NCI-H146 treated with DMSO at 0.1 percent for 48 hours (cell line): ENCODE results near the gene ZNF700.
"Not testable (repeated sequence)": the region's sequence is repeated elsewhere in the genome, so short reads cannot be mapped to it uniquely, and the experiment has no call there.

Source experiments
- DNase-seq: peaks from one replicate; lab custom pipeline; 2025; ENCODE audit not compliant: unreplicated experiment; lab: John Stamatoyannopoulos, UW

Gene ZNF700

DNA sequence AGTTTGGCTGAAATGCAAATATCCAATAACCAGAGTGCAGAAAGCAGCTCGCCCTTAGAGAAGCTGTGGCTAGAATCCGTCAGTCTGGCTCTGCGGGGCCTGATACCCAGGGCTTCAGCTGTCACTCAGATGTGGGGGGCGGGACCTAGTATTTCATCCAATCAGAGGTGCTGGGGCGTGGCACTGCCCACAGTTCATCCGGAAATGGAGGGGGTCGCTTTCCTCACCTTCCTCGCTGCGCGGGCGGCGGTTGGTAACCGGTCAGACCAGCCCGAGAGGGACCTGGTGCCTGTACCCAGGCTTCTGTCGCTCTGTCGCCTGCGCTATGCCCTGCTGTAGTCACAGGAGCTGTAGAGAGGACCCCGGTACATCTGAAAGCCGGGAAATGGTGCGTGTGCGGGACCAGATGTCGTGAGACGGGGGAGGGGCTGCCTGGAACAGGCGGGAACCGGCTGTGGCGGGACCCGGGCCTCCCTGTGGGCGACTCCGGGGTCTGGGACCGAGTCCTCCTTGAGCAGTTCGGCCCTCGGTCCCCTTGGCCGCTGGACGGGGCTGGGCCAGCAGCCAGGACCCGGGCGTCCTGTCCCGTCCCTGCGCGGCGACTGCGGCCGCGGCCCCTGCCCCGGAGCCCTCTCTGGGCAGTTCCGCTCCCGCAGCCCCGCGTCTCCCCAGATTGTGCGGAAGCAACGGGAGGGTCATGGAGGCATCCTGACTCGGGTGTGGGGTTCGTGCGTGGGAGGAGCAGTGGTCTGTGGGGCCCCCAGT is at the start of gene ZNF700:
ZNF700 (plus strand) TSS at position 222 of the 765 bp plus-strand sequence; CDS start at position 326, 104 bp downstream.
- DNase-seq, result peak; percentile 97

GRCh38 chr19:11879687-11880266 is 45.1 kb upstream of the ZNF700 start:
- DNase-seq, result not testable (repeated sequence)

- DNase-seq, result no peak
Observed at GRCh38 chr19:11880598-11880997, 44.3 kb upstream of the ZNF700 start.

DNA sequence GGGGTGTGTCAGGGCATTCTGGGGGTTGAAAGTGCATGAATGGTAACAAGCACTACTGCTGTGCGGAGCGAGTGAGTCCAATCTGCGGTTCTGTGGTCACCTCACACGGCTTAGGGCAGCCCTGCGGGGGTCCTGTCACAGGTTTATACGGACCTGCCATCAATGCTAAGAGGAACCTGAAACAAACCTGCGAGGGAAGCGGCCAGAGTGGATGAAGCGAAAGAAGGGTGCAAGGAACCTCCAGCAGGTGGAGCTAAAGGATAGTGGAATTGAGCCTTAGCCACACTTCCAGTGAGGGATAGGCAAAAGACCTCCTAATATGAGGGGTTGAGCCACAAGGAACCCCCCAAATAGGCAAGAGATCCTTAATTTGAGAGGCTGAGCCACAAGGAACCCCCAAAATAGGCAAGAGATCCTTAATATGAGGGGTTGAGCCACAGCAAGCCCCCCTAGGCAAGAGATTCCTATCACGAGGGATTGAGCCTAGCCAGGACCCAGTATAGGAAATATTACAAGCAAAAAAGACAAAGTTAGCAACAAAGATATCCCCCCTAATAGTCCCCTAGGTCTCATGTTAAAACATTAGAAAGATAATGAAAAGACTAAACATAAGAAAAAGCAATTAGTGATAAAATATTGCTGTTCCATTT is 43.6 kb upstream of the ZNF700 start:
- DNase-seq, result peak; percentile 70

- no peak for DNase-seq
Observed at GRCh38 chr19:11882606-11883005, 42.3 kb upstream of the ZNF700 start.

DNA sequence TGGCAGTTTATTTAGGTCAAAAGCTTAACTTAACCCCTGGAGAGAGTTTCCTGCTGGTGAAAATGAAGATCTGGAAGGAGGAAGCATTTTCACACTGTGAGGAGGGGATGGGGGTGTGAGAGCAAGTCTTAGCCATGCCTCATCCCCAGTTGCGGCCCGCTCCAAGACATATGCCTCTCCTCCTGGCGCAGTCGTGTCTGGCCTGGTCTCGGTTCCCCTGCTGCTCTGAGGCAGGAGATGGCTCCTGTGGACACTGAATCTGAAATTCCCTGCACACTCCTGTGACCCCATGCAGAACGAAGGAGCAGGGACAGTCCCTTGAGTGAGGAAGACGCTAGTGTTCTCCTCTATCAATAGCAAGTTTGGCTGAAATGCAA is 37.7 kb upstream of the ZNF700 start:
- no peak for DNase-seq

- peak; percentile 92 for DNase-seq
Observed at GRCh38 chr19:11887611-11888531, 37.0 kb upstream of the ZNF700 start, which contains the start of gene ZNF69. TSS of gene ZNF69 (plus strand) at chr19:11887782. CDS start at chr19:11887924, 142 bp downstream.

- DNase-seq, result not testable (repeated sequence)
Observed at GRCh38 chr19:11889901-11890300, 35.0 kb upstream of the ZNF700 start.

- no peak for DNase-seq
Observed at GRCh38 chr19:11890634-11891033, 34.3 kb upstream of the ZNF700 start.

DNA sequence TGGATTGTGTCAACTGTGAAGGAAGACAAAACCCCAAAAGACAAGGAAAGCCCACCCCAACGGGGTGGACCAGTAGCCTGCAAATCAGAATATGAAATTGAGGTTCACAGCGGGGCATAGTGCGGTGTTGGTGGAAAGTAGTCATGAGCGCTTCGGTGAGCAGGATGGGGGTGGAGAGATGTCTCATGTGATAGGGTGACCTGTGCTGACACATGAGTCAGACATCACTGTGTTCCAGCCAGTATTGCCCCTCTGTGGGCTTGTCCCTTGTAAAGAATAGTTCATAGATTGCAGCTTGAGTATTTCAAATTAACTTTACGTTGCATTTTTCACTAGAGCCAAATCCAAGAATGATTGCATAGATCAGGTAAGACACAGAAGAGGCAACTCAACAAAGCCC is 30.1 kb upstream of the ZNF700 start:
- no peak for DNase-seq

DNA sequence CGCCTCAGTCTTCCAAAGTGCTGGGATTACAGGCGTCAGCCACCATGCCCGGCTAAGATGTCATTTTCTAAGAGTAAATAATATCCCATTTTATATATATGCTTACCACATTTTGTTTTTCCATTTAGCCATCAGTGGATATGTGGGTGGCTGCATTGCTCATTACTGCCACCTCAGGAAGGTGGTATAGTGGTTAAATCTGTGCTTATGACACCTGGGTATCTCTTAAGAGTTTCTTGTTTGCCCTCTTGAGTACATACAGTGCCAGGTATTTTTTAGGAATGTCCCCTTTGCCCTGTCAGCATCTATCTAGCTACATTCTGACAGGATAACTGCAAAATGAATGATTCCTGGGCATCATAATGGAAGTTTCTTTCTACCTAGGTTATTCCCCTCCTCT is 22.7 kb upstream of the ZNF700 start:
- DNase-seq, result no peak

GRCh38 chr19:11905928-11906327 is 19.0 kb upstream of the ZNF700 start:
- DNase-seq, result no peak

- not testable (repeated sequence) for DNase-seq
Observed at GRCh38 chr19:11911937-11912336, 13.0 kb upstream of the ZNF700 start.

DNA sequence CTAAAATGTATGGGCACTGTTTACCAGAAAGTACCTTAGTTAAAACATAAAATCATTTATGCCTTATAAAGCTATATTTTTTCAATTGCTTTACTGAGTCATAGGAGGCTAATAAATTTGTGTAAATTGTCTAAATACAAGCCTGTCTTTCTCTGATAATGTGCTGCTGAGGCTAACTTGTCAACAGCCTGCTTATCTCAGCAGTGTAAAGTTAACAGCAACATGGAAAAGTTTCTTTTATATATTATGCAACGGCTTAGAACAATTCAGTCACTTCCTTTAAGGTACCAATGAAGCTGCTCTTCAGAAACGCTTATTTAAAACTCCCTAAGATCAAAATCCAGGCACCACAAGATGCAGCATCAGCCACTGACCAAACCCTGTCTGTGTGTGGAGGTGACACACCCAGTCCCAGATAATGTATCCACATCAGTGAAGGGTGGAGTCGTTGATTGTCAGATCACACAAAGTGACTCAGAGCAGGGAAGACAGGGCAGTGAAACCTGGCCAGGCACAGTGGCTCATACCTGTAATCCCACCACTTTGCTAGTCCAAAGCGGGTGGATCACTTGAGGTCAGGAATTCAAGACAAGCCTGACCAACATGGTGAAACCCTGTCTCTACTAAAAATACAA is 10.4 kb upstream of the ZNF700 start:
- not testable (repeated sequence) for DNase-seq

DNA sequence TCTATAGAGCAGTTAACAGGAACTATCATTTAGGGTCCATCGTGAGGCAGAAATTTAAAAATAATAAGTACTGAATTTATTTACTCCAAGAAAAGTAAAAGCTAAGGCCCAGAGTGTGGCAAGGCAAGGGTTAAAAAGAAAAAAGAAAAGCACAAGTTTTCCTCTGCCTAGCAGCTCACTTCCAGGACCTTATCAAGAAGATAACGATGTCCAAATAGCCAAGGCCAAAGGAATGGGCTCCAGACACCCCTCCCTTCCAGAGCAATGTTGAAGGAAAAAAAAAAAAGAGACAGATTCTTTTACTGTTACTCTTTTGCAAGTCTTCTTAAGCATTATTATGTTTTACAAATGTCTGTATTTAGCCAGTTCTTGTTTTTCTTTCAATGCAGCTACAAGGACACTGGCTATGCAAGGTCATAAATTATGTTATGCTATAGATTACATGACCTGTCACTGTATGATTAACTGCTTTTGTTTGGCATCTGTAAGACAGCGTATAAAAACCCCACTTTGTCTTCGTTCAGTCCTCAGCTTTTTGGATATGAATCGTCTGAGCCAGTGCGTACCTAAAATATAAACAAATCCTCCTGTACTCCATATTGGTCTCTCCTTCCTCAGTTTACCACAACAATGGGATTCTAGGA is 2.9 kb upstream of the ZNF700 start:
- DNase-seq, result no peak

DNA sequence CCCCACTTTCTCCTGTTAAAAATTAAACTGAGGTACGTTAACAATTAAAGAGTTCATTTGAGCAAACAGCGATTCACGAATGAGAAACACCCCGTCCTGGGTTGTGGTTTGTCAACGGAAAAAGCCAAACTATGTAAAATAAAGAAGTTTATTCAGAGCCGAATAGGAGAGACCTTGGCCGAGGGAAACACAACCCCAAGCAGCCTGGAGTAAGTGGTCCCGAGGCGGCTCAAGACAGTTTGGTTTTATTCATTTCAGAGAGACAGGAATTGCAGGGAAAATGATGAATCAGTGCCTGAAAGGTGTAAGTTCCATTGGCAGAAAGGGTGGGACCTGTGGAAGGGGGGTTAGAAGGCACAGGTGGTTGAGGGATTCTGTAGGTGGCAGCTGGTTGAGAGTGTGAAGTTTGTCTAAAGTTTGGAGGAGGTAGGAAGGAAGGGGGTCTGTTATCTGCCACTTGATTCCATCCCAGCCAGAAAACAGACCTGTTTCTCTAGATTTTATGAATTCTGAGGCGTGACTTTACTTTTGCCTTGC is 812 bp downstream of the ZNF700 start:
- not testable (repeated sequence) for DNase-seq

GRCh38 chr19:11927227-11927626 is 2.3 kb downstream of the ZNF700 start:
- DNase-seq, result no peak

DNA sequence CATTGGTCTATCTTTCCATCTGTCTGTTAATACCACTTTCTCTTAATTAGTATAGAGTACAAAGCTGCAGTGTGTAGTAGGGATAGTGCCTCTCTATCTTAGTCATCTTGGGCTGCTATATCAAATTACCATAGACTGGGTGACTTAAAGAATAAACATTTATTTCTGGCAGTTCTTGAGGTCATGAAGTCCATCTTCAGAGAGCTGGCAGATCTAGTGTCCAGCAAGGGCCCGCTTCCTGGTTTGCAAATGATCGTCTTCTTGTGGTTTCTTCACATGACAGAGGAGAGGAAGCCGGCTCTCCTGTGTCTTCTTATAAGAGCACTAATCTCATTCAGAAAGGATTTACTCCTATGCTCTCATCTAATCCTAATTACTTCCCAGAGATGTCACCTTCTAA is 6.1 kb downstream of the ZNF700 start:
- no peak for DNase-seq

- DNase-seq, result no peak
Observed at GRCh38 chr19:11931513-11931912, 6.6 kb downstream of the ZNF700 start.

- DNase-seq, result not testable (repeated sequence)
Observed at GRCh38 chr19:11935829-11936228, 10.9 kb downstream of the ZNF700 start.
